ENCODE measurements around the gene RITA1. TPM values are rescaled to one million over a fixed set of nuclear protein-coding genes. Genes with fewer than 3 reads are reported as not detected.
A peak's percentile ranks its signal among the peaks of the same experiment; 100 is the strongest.

Gene RITA1
- total and polyA plus RNA-seq, 5 donors, result 10.1 to 15.5 (median 14.2) TPM

GRCh38 chr12:113195598-113195997 is 10.1 kb downstream of the RITA1 start:
- ATAC-seq (no peak), DNase-seq (no peak)
- no peaks in the 10 kb centered on the region for H3K27me3 ChIP-seq (ENCODE audit: control insufficient read depth, insufficient read depth)
- H3K9me3 ChIP-seq (ENCODE audit: control insufficient read depth, low read length), result no peaks in the 10 kb centered on the region
- no peaks in the 10 kb centered on the region for H3K4me1 ChIP-seq (ENCODE audit: control insufficient read depth, insufficient read depth, low read length)
- intact Hi-C loops (cut with DNase I), result loop anchor here in 3 of 4 donors (10.0 kb wide), 3 partner anchors 89 to 229 kb away; partner anchors contain the start of gene SDSL (in 3 of the 3)
- 96% methylated on average over 13 of the region's 13 CpGs for WGBS
- H3K4me3 ChIP-seq (ENCODE audit: low read length), result no peak overlapping the region
- H3K27ac ChIP-seq (ENCODE audit: low read length), result no peak overlapping the region

- intact Hi-C loops (cut with DNase I), result loop anchor here in 3 of 4 donors (10.0 kb wide), 3 partner anchors 88 to 228 kb away; partner anchors contain the start of gene SDSL (in 3 of the 3)
- Histone ChIP-seq H3K4me1 (ENCODE audit: control insufficient read depth, insufficient read depth, low read length) (no peaks in the 10 kb centered on the region), H3K9me3 (ENCODE audit: control insufficient read depth, low read length) (no peaks in the 10 kb centered on the region), H3K27ac (ENCODE audit: low read length) (no peak overlapping the region), H3K27me3 (ENCODE audit: control insufficient read depth, insufficient read depth) (no peaks in the 10 kb centered on the region), H3K4me3 (ENCODE audit: low read length) (no peak overlapping the region)
- ATAC-seq, result peak; percentile 7 to 17
- WGBS, result 74% methylated on average over 7 of the region's 7 CpGs
- DNase-seq, result no peak
These were observed 11.1 kb downstream of the RITA1 start for GRCh38 chr12:113196582-113196981.

- WGBS, result 12% methylated on average over 4 of the region's 4 CpGs
These were observed 11.5 kb downstream of the RITA1 start for GRCh38 chr12:113196990-113197389.

GRCh38 chr12:113197518-113198077 is 12.1 kb downstream of the RITA1 start:
- intact Hi-C loops (cut with DNase I), result loop anchor here in 3 of 4 donors (10.0 kb wide), 3 partner anchors 87 to 227 kb away; partner anchors contain the start of gene SDSL (in 3 of the 3)

More at GRCh38 chr12:113196990-113197389, 11.5 kb downstream of the RITA1 start:
- intact Hi-C loops (cut with DNase I), result loop anchor here in 3 of 4 donors (10.0 kb wide), 3 partner anchors 88 to 228 kb away; partner anchors contain the start of gene SDSL (in 3 of the 3)
- DNase-seq (peak; percentile 65 to 82 (median 82)), ATAC-seq (peak; percentile 87 to 90)
- no peaks in the 10 kb centered on the region for H3K4me1 ChIP-seq (ENCODE audit: control insufficient read depth, insufficient read depth, low read length)
- H3K27ac ChIP-seq (ENCODE audit: low read length), result no peak overlapping the region
- H3K27me3 ChIP-seq (ENCODE audit: control insufficient read depth, insufficient read depth), result no peaks in the 10 kb centered on the region
- H3K4me3 ChIP-seq (ENCODE audit: low read length), result no peak overlapping the region
- no peaks in the 10 kb centered on the region for H3K9me3 ChIP-seq (ENCODE audit: control insufficient read depth, low read length)

GRCh38 chr12:113198296-113198695 is 12.8 kb downstream of the RITA1 start:
- no peak for ATAC-seq
- Histone ChIP-seq H3K4me3 (ENCODE audit: low read length) (no peak overlapping the region), H3K27me3 (ENCODE audit: control insufficient read depth, insufficient read depth) (no peaks in the 10 kb centered on the region), H3K27ac (ENCODE audit: low read length) (no peak overlapping the region), H3K9me3 (ENCODE audit: control insufficient read depth, low read length) (no peaks in the 10 kb centered on the region), H3K4me1 (ENCODE audit: control insufficient read depth, insufficient read depth, low read length) (no peaks in the 10 kb centered on the region)
- intact Hi-C loops (cut with DNase I), result loop anchor here in 3 of 4 donors (10.0 kb wide), 3 partner anchors 87 to 227 kb away; partner anchors contain the start of gene SDSL (in 3 of the 3)
- DNase-seq, result no peak
- WGBS, result 69% methylated on average over 1 of the region's 1 CpG

More at GRCh38 chr12:113197518-113198077, 12.1 kb downstream of the RITA1 start:
- no peaks in the 10 kb centered on the region for H3K27me3 ChIP-seq (ENCODE audit: control insufficient read depth, insufficient read depth)
- no peaks in the 10 kb centered on the region for H3K9me3 ChIP-seq (ENCODE audit: control insufficient read depth, low read length)
- H3K27ac ChIP-seq (ENCODE audit: low read length), result no peak overlapping the region
- H3K4me1 ChIP-seq (ENCODE audit: control insufficient read depth, insufficient read depth, low read length), result no peaks in the 10 kb centered on the region
- no peak overlapping the region for H3K4me3 ChIP-seq (ENCODE audit: low read length)
- WGBS, result 96% methylated on average over 8 of the region's 8 CpGs
- ATAC-seq (no peak), DNase-seq (no peak)

- no peak overlapping the region for H3K27ac ChIP-seq (ENCODE audit: low read length)
- no peaks in the 10 kb centered on the region for H3K27me3 ChIP-seq (ENCODE audit: control insufficient read depth, insufficient read depth)
- H3K4me1 ChIP-seq (ENCODE audit: control insufficient read depth, insufficient read depth, low read length), result no peaks in the 10 kb centered on the region
- ATAC-seq (no peak), DNase-seq (peak in 1 of 3 donors; percentile 41)
- intact Hi-C loops (cut with DNase I), result no loop called here
- H3K4me3 ChIP-seq (ENCODE audit: low read length), result no peak overlapping the region
- 87% methylated on average over 12 of the region's 12 CpGs for WGBS
- H3K9me3 ChIP-seq (ENCODE audit: control insufficient read depth, low read length), result no peaks in the 10 kb centered on the region
These were observed 14.7 kb downstream of the RITA1 start for GRCh38 chr12:113200021-113200797.

- H3K27ac ChIP-seq (ENCODE audit: low read length), result no peak overlapping the region
- DNase-seq (peak in 1 of 3 donors; percentile 42), ATAC-seq (no peak)
- H3K27me3 ChIP-seq (ENCODE audit: control insufficient read depth, insufficient read depth), result no peaks in the 10 kb centered on the region
- no peak overlapping the region for H3K4me3 ChIP-seq (ENCODE audit: low read length)
- no peaks in the 10 kb centered on the region for H3K4me1 ChIP-seq (ENCODE audit: control insufficient read depth, insufficient read depth, low read length)
- H3K9me3 ChIP-seq (ENCODE audit: control insufficient read depth, low read length), result no peaks in the 10 kb centered on the region
- intact Hi-C loops (cut with DNase I), result no loop called here
- 84% methylated on average over 14 of the region's 14 CpGs for WGBS
These were observed 16.0 kb downstream of the RITA1 start for GRCh38 chr12:113201187-113202177.

GRCh38 chr12:113202300-113203075 is 17.0 kb downstream of the RITA1 start:
- no peak for ATAC-seq
- intact Hi-C loops (cut with DNase I), result no loop called here
- no peaks in the 10 kb centered on the region for H3K4me1 ChIP-seq (ENCODE audit: control insufficient read depth, insufficient read depth, low read length)
- 90% methylated on average over 4 of the region's 4 CpGs for WGBS
- H3K4me3 ChIP-seq (ENCODE audit: low read length), result no peak overlapping the region
- H3K9me3 ChIP-seq (ENCODE audit: control insufficient read depth, low read length), result no peaks in the 10 kb centered on the region
- no peak for DNase-seq
- no peak overlapping the region for H3K27ac ChIP-seq (ENCODE audit: low read length)
- no peaks in the 10 kb centered on the region for H3K27me3 ChIP-seq (ENCODE audit: control insufficient read depth, insufficient read depth)

GRCh38 chr12:113203852-113204760 is 18.6 kb downstream of the RITA1 start:
- no peaks in the 10 kb centered on the region for H3K27me3 ChIP-seq (ENCODE audit: control insufficient read depth, insufficient read depth)
- ATAC-seq, result no peak
- 93% methylated on average over 8 of the region's 8 CpGs for WGBS
- intact Hi-C loops (cut with DNase I), result no loop called here
- no peaks in the 10 kb centered on the region for H3K9me3 ChIP-seq (ENCODE audit: control insufficient read depth, low read length)
- no peak overlapping the region for H3K27ac ChIP-seq (ENCODE audit: low read length)
- no peak overlapping the region for H3K4me3 ChIP-seq (ENCODE audit: low read length)
- DNase-seq, result peak in 1 of 3 donors; percentile 25
- no peaks in the 10 kb centered on the region for H3K4me1 ChIP-seq (ENCODE audit: control insufficient read depth, insufficient read depth, low read length)

Data from right cardiac atrium (tissue), 5 donors.